AG04449 (cell line): ENCODE results near the gene KLHL35.

ENCODE experiments used
- CTCF ChIA-PET: fragments of 350-600 bp; formaldehyde crosslinking; extraction: SDS; loops from one replicate; lab custom pipeline; 2021; ENCODE audit warnings: antibody characterized with exemption; lab: Yijun Ruan, JAX
- POLR2A ChIA-PET: fragments of 400-600, 350-600 bp; formaldehyde crosslinking; extraction: SDS; loops from one replicate; lab custom pipeline; 2020; ENCODE audit warnings: antibody characterized with exemption, inconsistent platforms; lab: Yijun Ruan, JAX
- DNase-seq: peaks from one replicate; pipeline ENCODE4 v3.0.0-alpha.2; 2010; ENCODE audit warnings: low read depth, low spot score
- H3K4me3 ChIP-seq: 2 replicates; pipeline ENCODE4 v1.5.1; 2011; ENCODE audit warnings: low read depth, mild to moderate bottlenecking, control low read depth, low read length
- TF ChIP-seq, protein P1 (sequence below): IDR thresholded peaks from one replicate; pipeline ENCODE4 v1.5.1; 2011; ENCODE audit warnings: mild to moderate bottlenecking, moderate library complexity, low read length, control low read depth, inconsistent platforms; ENCODE audit not compliant: insufficient read depth; ENCODE audit errors: missing control alignments

The KLHL35 gene

DNA sequence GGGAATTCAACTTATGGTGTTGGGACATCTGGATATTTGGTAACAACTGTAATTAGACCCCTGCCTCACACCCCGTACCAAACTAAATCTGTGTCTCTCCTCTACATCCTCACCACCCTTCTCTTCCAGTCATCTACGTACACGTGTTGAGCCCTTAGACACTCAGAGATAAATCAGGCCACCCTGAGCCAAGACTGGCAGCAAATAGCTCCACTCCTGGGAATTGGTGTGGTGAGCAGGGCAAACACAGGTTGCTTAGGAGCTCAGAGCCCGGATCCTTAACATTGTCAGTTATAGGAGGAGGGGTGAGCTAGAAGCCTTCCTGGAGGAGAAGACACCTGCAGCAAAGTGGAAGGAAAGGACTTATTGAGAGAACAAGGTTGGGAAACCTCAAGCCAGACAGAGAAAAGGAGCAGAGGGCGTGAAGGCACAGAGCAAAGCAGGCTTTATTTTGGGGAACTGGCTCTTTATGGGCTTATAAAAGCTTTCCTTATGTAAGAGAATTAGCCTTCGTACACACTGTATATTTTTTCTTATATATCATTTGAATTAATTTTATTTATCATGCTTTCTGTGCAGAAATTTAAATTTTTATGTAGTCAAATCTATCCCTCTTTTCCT lies 36.9 kb upstream of the KLHL35 start:
- POLR2A ChIA-PET: interaction anchor here (0.6 kb wide), 1 partner anchor 32 kb away, joined by 3 read pairs; no protein-coding TSS in a partner anchor
- H3K4me3 ChIP-seq: no peak overlapping the region
- CTCF ChIA-PET: interaction anchor here (1.0 kb wide), 2 partner anchors 15 to 24 kb away, joined by 4 read pairs; no protein-coding TSS in a partner anchor
- DNase-seq: no peak
- TF ChIP-seq, protein P1, sequence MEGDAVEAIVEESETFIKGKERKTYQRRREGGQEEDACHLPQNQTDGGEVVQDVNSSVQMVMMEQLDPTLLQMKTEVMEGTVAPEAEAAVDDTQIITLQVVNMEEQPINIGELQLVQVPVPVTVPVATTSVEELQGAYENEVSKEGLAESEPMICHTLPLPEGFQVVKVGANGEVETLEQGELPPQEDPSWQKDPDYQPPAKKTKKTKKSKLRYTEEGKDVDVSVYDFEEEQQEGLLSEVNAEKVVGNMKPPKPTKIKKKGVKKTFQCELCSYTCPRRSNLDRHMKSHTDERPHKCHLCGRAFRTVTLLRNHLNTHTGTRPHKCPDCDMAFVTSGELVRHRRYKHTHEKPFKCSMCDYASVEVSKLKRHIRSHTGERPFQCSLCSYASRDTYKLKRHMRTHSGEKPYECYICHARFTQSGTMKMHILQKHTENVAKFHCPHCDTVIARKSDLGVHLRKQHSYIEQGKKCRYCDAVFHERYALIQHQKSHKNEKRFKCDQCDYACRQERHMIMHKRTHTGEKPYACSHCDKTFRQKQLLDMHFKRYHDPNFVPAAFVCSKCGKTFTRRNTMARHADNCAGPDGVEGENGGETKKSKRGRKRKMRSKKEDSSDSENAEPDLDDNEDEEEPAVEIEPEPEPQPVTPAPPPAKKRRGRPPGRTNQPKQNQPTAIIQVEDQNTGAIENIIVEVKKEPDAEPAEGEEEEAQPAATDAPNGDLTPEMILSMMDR: no peak

DNA sequence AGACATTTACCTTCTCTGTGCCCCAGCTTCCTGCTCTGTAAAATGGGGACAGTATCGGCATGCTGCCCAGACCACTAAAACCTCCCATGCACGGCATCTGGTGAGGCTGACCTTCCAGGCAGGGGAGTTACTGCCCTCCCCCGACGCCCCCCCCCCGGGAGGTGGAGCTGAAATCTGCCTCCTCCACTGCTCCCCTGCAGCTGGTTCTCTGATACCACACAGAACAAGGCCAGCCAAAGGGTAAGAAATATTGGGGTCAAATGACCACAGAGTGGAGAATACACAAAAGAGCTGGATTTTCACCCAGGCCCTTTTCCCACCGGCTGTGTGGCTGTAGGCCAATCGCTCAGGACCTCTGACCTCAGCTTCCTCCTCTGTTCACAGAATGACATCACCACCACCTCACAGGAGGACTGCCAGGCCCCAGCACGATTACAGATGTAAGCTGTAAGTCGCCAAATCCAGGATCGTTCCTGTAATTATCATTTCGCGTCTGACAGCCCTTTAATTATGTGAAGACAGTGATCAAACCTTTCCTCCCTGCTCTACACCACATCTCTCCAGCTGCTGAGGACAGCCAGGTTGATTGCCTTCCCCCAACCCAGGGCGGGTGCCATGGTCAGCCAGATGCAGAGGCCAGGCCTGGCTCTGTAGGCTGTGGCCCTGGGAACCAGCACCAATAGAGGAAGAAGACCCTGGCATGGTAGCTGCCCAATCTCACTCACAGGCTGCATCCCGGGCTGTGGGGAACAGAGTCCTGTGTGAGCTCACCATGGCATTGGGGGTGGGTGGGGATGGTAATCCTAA lies 35.7 kb upstream of the KLHL35 start:
- POLR2A ChIA-PET: interaction anchor here (0.6 kb wide), 1 partner anchor 33 kb away, joined by 3 read pairs; no protein-coding TSS in a partner anchor
- CTCF ChIA-PET: interaction anchor here (0.7 to 4.0 kb wide), 4 partner anchors 14 to 64 kb away, joined by 3 to 14 read pairs (median 4); partner anchors contain the start of gene GDPD5

DNA sequence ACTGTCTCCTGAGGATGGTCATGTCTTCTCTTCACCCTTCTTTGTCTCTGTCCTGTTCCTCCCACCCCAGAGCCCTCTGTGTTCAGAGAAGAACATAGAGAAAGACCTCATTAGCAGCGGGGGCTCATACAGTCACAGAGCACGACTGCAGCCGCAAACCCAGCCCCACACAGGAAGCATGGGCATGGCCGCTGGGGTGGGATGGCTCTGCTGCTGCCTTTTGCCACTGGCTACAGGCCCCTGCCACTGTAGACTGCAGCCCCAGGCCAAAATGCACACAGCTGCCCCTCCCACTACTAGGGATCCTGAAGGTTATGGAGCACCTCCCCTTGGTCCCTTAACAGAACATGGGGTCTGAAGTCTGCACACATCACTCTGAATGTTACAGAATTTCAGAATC lies 34.9 kb upstream of the KLHL35 start:
- CTCF ChIA-PET: interaction anchor here (0.7 to 4.0 kb wide), 4 partner anchors 10 to 64 kb away, joined by 3 to 14 read pairs (median 5); no protein-coding TSS in a partner anchor
- TF ChIP-seq, protein P1: no peak
- POLR2A ChIA-PET: no interaction called here

More for the DNA sequence above, 35.7 kb upstream of the KLHL35 start:
- no peak overlapping the region for H3K4me3 ChIP-seq
- TF ChIP-seq, protein P1: no peak
- no peak for DNase-seq

DNA sequence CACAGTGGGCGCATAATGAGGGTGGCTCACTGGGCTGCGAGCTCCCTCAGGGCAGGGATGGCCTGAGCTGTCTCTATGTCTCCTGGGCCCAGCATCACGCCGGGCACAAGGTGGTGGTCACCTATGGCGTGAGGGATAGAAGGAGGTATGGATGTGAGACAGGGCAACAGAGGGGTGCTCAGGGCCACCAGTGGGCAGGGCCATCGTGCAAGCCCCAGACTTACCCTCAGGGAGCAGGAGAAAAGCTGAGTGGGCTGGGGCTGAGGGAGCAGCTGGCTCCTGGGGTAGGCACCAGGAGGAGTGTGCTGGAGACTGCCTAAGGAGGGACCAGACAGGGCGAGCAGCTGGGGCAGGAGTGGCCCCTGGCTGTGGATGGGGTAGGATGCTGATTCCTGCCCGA lies 34.3 kb upstream of the KLHL35 start:
- POLR2A ChIA-PET: no interaction called here
- no peak overlapping the region for H3K4me3 ChIP-seq
- TF ChIP-seq, protein P1: no peak
- DNase-seq: no peak
- CTCF ChIA-PET: interaction anchor here (0.7 to 4.0 kb wide), 4 partner anchors 10 to 65 kb away, joined by 3 to 14 read pairs (median 5); no protein-coding TSS in a partner anchor

More for the DNA sequence above, 34.9 kb upstream of the KLHL35 start:
- DNase-seq: no peak
- H3K4me3 ChIP-seq: no peak overlapping the region

DNA sequence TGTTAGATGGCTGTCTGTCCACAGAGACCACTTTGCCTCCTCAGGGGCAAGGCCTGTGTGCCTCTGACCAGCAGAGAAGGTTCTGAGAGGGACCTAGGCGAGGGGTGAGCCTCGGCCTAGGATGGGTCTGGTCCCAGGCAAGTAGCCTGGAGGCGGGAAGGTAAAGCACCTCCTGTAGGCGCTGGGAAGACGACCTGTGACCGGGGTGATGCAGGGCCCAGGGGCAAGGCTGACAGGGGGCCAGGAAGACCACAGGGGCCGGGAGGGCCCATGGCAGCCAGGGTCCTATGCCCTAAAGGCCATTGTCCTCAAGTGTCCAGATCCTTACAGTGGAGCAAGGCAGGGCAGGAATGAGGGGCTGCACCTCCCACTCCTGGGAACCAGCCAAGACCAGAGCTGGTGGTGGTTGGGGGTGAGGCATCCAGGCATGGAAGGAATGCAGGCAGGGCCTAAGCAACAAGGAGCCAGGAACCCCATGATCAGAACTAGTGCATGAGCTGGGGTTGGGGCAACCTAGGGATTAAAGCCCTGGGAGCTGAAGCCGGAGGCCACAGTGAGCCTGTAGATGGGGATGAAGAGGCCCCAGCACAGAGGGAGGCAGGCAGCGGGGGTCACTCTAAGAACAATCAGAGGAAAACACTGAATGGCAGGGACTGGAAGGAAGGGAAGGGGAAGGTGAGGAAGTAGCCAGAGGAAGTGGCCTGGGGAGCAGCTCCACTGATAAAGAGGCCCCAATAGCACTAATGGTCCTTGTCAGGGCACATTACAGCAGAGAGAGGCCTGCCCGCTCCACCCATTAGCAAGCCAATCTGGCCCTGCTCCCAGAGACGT lies 32.9 kb upstream of the KLHL35 start:
- peak; percentile 21 for DNase-seq
- ChIA-PET POLR2A (no interaction called here), CTCF (interaction anchor here (0.9 to 4.0 kb wide), 8 partner anchors 9 to 66 kb away, joined by 3 to 14 read pairs (median 4); no protein-coding TSS in a partner anchor)
- TF ChIP-seq, protein P1: no peak
- H3K4me3 ChIP-seq: no peak overlapping the region
